GM12865 (cell line): ENCODE measurements around the gene NTMT1.

Experiments used
- DNase-seq: peaks from one replicate; pipeline ENCODE4 v3.0.0; 2010; ENCODE audit warnings: low read depth
- H3K4me3 ChIP-seq: 2 replicates; pipeline ENCODE4 v1.5.1; 2011; ENCODE audit warnings: mild to moderate bottlenecking, low read depth, low read length, control low read depth
- TF ChIP-seq, protein P1 (sequence below): IDR thresholded peaks from 2 replicates; pipeline ENCODE4 v1.5.1; 2011; ENCODE audit warnings: low read length, control low read depth, low read depth, inconsistent platforms; ENCODE audit not compliant: insufficient read depth; ENCODE audit errors: missing control alignments

The NTMT1 gene

GRCh38 chr9:129611307-129611800 is 14.6 kb upstream of the NTMT1 start:
- H3K4me3 ChIP-seq: no peak overlapping the region
- DNase-seq: no peak
- TF ChIP-seq, protein P1, sequence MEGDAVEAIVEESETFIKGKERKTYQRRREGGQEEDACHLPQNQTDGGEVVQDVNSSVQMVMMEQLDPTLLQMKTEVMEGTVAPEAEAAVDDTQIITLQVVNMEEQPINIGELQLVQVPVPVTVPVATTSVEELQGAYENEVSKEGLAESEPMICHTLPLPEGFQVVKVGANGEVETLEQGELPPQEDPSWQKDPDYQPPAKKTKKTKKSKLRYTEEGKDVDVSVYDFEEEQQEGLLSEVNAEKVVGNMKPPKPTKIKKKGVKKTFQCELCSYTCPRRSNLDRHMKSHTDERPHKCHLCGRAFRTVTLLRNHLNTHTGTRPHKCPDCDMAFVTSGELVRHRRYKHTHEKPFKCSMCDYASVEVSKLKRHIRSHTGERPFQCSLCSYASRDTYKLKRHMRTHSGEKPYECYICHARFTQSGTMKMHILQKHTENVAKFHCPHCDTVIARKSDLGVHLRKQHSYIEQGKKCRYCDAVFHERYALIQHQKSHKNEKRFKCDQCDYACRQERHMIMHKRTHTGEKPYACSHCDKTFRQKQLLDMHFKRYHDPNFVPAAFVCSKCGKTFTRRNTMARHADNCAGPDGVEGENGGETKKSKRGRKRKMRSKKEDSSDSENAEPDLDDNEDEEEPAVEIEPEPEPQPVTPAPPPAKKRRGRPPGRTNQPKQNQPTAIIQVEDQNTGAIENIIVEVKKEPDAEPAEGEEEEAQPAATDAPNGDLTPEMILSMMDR: no peak

DNA sequence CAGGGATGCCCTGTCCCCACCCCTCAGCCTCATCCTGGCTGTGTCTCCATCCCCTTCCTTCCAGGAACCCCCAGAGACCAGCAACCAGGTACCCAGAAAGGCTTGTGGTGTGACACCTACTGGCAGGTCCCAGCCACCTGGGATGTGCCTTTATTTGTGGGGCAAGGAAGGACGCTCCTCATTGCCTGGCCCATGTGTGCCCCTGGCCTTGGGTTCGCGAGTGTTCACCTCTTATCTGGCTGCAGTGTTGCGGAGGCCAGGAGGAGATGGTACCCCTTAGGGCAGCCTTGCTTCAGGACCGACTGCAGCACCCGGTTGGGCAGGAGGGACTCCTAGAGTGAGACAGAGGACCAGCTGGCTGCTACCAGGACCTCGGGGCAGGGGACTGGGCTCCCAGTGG is 13.8 kb upstream of the NTMT1 start:
- TF ChIP-seq, protein P1: no peak
- no peak for DNase-seq
- H3K4me3 ChIP-seq: no peak overlapping the region

DNA sequence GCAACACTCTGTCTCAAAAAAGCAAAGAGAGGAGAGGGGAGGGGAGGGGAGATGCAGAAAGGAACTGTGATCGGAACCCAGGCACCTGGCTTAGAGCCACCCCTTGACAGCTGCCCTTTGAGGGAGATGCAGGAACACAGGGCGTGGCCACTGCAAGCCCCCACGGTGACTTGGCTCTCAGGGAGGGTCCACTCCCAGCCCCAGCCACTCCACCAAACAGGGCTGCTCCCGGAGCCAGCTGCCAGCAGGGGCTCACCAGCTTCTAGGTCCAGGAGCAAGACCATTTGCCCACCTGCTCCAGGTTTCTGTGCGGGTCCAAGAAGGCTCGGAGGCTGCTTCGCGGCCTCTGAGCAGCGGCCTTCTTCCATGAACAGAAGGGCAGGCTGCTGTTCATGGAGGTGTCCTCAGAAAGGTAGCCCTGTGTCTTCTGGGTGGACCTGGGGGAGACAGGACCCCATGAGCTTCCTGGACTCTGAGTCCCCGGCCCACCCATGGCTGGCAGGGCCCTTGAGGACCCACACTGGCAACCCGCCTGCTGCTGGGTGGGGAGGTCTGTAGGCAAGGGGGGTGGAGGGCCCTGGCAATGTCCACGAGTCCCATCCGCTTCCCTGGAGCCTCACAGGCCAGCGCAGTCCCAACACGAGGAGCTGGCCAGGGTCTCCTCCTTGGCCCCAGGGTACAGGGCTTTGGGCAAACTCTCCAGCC is 13.0 kb upstream of the NTMT1 start:
- no peak for DNase-seq
- TF ChIP-seq, protein P1: no peak
- no peak overlapping the region for H3K4me3 ChIP-seq

DNA sequence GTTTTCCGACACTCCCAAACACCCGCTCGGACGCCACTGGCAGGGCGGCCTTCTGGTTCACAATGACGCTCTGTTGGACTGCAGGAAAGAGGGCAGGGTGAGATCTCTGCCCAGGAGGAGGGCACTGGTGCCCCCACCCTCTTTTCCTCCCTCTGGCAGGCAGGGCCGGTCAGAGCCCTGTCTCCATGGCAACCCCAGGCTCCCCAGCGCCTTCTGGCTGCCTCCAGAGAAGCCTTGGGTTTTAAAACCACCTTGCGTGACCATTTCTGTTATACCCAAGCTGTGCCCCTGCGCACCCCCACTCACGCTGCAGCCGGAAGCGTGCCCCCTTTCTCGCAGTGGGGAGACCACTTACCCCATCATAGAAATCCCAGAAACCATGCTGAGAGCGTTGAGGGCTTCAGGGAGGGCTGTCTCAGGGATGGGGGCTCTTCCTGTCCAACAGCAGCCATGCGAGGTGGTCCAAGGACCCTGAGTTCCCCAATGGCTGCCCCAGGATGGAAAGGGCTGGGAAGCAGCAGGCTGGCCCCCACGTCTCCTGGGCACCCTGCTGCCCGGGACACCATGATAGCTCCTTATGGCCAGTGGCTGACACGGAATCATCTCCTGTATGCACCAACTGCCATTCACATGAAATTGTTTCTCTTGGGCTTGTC is 12.3 kb upstream of the NTMT1 start:
- no peak for DNase-seq

GRCh38 chr9:129614932-129615331 is 11.0 kb upstream of the NTMT1 start:
- H3K4me3 ChIP-seq: no peak overlapping the region
- no peak for DNase-seq
- TF ChIP-seq, protein P1: no peak

More for the DNA sequence above, 12.3 kb upstream of the NTMT1 start:
- no peak overlapping the region for H3K4me3 ChIP-seq
- TF ChIP-seq, protein P1: no peak

DNA sequence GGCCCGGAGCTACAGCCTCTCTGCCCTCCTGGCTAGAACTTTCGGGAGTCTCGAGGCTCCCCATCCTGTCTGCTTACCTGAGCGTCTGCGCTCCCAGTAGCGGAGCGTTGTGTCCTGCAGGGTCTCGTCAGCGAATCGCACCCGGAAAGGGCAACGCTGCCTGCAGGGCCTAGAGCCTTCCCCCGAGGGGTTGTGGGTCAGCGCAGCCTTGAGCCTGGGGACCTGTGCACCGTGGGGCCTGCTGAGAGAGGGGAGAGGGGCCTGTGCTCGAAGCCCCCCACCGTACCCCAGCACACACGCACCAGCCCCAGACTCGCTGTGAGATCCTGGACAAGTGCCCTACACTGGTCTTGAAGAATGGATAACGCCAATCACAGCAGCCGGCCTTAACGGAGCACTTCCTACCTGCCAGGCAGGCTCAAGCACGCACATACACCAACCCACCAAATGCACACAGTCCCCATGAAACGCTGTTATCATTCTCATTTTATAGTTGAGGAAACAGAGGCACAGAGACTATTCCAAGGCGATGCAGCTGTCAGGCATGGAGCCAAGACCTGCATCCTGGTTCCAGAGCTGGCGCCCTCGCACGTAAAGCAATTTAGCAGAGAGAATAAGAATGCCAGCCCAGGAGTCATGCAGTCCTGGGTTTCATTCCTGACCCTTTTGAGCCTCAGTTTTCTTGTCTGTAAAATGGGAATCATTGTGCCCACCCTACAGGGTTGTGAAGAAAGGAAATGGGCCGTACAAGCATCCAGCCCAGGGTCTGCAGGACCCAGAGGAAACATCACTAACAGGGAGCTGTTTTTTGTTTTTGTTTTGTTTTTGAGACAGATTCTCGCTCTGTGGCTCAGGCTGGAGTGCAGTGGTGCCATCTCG is 10.3 kb upstream of the NTMT1 start:
- H3K4me3 ChIP-seq: no peak overlapping the region
- DNase-seq: no peak
- TF ChIP-seq, protein P1: no peak
